Hippocampal formation (tissue), 2 donors: ENCODE data around the gene TMEM184B.

Experiments
- DNase-seq, 2 donors: peaks; one replicate each; lab custom pipeline; 2025; lab: John Stamatoyannopoulos, UW

Gene TMEM184B

GRCh38 chr22:38205261-38206128 is 67.3 kb downstream of the TMEM184B start:
- peak; percentile 32 to 47 for DNase-seq

DNA sequence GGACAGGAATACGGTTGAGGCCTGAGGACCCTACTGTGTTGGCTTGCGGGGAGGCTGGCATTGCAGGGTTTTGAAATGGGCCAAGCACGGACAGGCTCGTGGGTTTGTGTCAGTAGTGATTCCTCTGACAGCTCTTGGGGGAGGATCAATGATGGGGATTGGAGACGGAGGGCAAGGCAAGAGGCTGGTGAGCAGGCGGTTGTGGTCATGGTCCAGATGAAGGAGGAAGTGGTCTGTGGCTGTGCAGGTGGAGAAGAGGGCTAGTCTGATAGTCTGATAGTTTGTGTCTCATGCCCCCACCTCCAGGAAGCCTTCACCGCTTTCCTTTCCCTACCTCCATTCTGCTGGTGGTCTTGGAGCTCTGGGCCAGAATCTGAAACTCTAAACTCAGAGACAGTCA is 68.0 kb downstream of the TMEM184B start:
- DNase-seq, result no peak

DNA sequence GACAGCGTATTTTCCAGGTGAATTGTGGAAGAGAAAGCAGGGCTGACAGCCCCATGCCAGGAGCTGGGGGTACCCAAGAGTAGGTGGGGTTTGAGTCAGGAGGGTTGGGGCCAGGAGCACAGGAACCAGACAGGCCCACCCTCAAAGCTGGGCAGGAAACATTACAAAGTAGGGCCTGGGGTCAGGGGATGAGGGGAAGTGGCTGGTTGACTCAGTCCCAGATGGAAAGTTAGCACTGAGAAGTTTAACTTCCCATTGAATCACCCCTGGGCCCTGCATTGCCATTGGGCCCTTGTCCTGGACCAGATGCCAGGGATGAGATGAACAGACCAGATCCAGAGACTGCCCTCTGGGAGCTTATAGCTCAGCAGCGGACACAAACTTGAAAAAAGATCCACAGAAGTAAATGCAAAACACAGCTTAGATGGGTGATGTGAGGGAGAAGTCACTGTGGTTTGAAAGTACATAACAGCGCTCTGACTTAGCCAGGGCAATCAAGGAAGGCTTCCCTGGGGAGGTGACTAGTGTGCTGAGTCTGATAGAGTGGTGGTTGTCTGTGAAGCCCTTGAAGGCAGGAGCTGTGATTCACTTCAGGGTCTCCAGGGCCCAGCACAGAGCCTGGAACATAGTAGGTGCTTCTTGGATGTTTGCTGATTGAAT is 68.8 kb downstream of the TMEM184B start:
- no peak for DNase-seq

- DNase-seq, result no peak
Measured at GRCh38 chr22:38203090-38203810, 69.6 kb downstream of the TMEM184B start.

DNA sequence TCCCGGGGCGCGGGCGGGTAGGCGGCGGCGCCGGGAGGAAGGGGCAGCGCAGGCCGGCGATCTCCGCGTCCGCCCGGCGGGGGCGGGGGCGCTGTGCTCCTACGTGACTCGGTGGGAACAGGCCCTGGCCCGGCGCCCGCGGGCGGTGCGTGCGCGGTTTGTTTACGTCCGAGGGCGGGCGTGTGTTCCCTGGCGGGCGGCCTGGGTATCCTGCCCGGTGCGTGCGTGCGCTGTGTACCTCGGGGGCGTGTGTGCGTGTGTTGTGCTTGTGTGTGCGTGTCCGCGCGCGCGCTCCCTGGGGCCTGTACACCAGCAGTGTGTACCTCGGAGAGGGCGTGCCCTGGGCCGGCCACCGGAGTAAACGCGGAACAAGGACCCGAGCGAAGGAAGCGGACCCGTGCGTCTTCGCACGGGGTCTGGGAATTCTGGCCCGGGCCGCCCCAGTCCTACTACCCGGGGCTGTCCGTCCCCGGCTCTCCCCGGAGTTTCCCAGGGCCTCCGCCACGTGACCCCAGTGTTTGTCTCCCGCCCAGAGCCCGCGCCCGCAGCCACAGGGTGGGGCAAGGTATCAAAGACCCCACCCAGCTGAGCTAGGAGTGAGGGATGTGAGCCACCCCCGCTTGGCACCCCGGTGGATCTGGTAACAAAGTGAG is 70.2 kb downstream of the TMEM184B start:
- DNase-seq, result no peak

- peak; percentile 84 to 88 for DNase-seq
Measured at GRCh38 chr22:38201711-38202436, 70.9 kb downstream of the TMEM184B start, which contains the start of gene MAFF. MAFF (plus strand) TSS chr22:38201994; CDS start chr22:38213854, 11,860 bp downstream.

DNA sequence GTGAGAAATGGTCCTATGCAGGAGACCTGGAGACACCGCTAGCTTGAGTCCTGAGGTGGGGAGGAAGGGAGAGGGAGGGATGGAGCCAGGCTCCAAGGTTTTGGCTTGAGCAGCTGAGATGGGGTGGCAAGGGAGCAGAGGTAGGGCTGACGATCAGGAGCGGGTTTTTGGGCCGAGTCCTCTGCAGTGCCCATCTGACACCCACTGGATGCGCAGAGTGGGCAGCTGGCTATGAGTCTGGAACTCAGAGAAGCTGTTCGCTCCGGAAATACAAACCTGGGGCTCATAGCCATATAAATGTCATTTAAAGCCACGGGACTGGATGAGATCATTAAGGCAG is 71.5 kb downstream of the TMEM184B start:
- DNase-seq, result no peak

GRCh38 chr22:38199826-38200559 is 72.8 kb downstream of the TMEM184B start:
- DNase-seq, result no peak

- DNase-seq, result no peak
Measured at GRCh38 chr22:38196791-38197419, 75.9 kb downstream of the TMEM184B start.

DNA sequence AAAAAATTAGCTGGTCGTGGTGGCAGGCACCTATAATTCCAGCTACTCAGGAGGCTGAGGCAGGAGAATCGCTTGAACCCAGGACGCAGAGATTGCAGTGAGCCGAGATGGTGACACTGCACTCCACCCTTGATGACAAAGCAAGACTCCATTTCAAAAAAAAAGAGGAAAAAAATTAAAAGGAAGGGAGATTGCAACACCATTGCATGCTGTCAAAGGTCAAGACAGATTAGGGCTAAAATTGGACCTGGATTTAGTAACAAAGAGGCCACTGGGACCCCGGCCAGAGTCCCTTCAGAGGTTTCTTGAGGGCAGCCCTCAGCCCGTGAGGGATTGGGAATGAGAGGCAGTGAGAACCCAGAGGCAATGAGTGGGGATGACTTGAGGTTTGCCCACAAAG is 79.2 kb downstream of the TMEM184B start:
- no peak for DNase-seq

DNA sequence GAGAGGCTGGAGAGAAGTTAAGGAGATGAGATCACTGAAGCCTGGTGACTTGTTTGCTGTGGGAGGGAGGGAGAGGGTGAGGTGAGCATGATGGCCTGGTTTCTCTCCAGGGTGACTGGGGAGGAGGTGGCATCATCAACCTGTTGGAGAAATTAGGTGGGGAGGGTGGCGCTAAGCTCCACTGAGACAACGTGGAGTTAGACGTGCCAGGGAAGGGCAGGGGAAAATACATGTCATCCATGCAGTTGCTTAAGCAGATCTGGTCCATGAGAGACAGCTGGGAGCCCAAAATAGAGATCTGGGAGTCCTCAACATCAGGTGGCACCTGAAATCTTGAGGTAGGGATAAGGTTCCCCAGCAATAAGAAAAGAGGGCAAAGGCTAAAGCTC is 80.3 kb downstream of the TMEM184B start:
- no peak for DNase-seq

- DNase-seq, result no peak
Measured at GRCh38 chr22:38191731-38192474, 80.9 kb downstream of the TMEM184B start.

- DNase-seq, result no peak
Measured at GRCh38 chr22:38191055-38191454, 81.8 kb downstream of the TMEM184B start.

- no peak for DNase-seq
Measured at GRCh38 chr22:38190581-38190980, 82.2 kb downstream of the TMEM184B start.

- DNase-seq, result no peak
Measured at GRCh38 chr22:38189104-38189503, 83.7 kb downstream of the TMEM184B start.

GRCh38 chr22:38187413-38188212 is 85.2 kb downstream of the TMEM184B start:
- no peak for DNase-seq

DNA sequence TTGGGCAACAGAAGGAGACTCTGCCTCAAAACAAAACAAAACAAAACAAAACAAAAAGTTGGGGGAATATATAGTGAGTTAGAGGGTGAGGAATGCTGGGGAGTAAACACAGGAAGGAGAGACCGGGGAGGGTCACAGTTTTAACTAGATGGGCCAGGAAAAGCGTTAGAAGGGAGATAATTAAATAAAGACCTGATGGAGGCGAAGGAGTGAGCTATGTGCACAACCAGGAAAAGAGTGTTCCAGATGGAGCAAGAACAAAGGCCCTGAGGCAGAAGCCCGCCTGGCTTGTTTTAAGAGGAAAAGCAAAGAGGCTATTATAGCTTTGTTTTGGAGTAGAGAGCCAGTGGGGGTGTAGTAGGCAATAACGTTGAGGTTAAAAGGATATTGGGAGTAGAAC is 86.4 kb downstream of the TMEM184B start:
- DNase-seq, result no peak

DNA sequence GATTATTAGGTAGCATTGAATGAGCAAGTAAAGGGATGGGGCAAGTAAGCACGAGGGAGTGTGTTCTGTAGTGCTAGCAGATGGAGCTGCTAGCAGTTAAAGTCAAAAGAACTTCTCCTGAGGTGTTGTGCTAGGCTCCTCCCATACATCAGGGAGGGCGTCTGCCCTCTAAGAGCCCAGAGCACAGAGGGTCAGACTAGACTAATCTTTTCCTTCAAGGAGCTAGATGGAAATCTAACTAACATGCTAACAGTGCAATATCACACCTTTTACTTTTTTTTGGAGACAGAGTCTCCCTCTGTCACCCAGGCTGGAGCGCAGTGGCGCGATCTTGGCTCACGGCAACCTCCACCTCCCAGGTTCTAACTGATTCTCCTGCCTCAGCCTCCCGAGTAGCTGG is 88.0 kb downstream of the TMEM184B start:
- DNase-seq, result no peak
